HG02610 (cell line): ENCODE results near the gene DGKB.

Source experiments
- ATAC-seq: cut with Tn5 transposase; IDR thresholded peaks from one replicate; pipeline ENCODE4 v1.9.1; 2021; ENCODE audit warnings: mild to moderate bottlenecking, moderate library complexity; ENCODE audit not compliant: unreplicated experiment

Gene DGKB

GRCh38 chr7:14761510-14762296 is 140.8 kb downstream of the DGKB start:
- ATAC-seq: no peak

GRCh38 chr7:14760730-14761478 is 141.6 kb downstream of the DGKB start:
- no peak for ATAC-seq

- no peak for ATAC-seq
Observed at GRCh38 chr7:14759785-14760184, 142.8 kb downstream of the DGKB start.

GRCh38 chr7:14754631-14755030 is 147.9 kb downstream of the DGKB start:
- ATAC-seq: no peak

- ATAC-seq: no peak
Observed at GRCh38 chr7:14752301-14752700, 150.2 kb downstream of the DGKB start.

- no peak for ATAC-seq
Observed at GRCh38 chr7:14751461-14751860, 151.1 kb downstream of the DGKB start.

- ATAC-seq: no peak
Observed at GRCh38 chr7:14748461-14748860, 154.1 kb downstream of the DGKB start.

- no peak for ATAC-seq
Observed at GRCh38 chr7:14747701-14748100, 154.8 kb downstream of the DGKB start.

GRCh38 chr7:14745076-14745475 is 157.5 kb downstream of the DGKB start:
- no peak for ATAC-seq

GRCh38 chr7:14740606-14741005 is 161.9 kb downstream of the DGKB start:
- no peak for ATAC-seq

GRCh38 chr7:14739841-14740185 is 162.7 kb downstream of the DGKB start:
- no peak for ATAC-seq

GRCh38 chr7:14739168-14739840 is 163.2 kb downstream of the DGKB start:
- no peak for ATAC-seq

GRCh38 chr7:14738086-14738485 is 164.5 kb downstream of the DGKB start:
- no peak for ATAC-seq

- no peak for ATAC-seq
Observed at GRCh38 chr7:14734839-14735321, 167.7 kb downstream of the DGKB start.

- ATAC-seq: no peak
Observed at GRCh38 chr7:14720785-14721184, 181.8 kb downstream of the DGKB start.

GRCh38 chr7:14717816-14718215 is 184.7 kb downstream of the DGKB start:
- no peak for ATAC-seq

GRCh38 chr7:14717169-14717568 is 185.4 kb downstream of the DGKB start:
- ATAC-seq: no peak

GRCh38 chr7:14714161-14714728 is 188.3 kb downstream of the DGKB start:
- peak; percentile 100 for ATAC-seq

GRCh38 chr7:14698239-14698638 is 204.3 kb downstream of the DGKB start:
- ATAC-seq: no peak

- ATAC-seq: no peak
Observed at GRCh38 chr7:14697684-14698083, 204.9 kb downstream of the DGKB start.

- peak; percentile 54 for ATAC-seq
Observed at GRCh38 chr7:14691597-14692203, 210.9 kb downstream of the DGKB start.
